ENCODE results near the gene JUN. TPM values are rescaled to one million over a fixed set of nuclear protein-coding genes. Genes with fewer than 3 reads are reported as not detected.

The JUN gene
- total and polyA plus RNA-seq, 2 of the 4 experiments (the other 2 are of a cell fraction): 46.6 to 89.1 TPM

DNA sequence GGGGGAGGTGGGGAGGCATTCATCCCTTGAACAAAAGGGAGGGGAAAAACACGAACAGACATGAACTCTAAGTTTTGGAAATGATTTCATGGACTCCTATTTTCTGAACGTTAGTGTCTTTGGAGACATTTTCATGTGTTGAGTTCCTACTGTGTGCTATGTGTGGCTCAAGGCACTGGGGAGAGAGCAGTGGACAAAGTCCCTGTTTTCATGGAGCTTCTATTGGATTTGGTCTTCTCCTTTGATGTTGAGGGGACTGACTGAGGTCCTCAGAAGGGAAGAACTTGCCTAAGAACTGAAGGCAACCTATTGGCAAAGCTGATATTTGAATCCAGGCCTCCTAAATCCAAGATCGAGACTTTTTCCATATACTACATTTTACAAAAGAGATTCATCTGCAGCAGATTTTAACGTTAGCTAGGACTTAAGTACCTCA lies 30.4 kb downstream of the JUN start:
- peak overlapping the region; percentile 97 for H2BK20ac ChIP-seq (ENCODE audit: low read depth, low read length)
- H2BK5ac ChIP-seq (ENCODE audit: low read depth, low read length, poor library complexity, severe bottlenecking): peak overlapping the region; percentile 96
- in situ Hi-C loops (cut with MboI; ENCODE audit: low sequenced_read_pairs): no loop called here
- peak overlapping the region; percentile 66; the same call in 1 of the 2 replicates for H3K18ac ChIP-seq (ENCODE audit: low read depth, low read length)
- H2AK9ac ChIP-seq (replicated peaks; ENCODE audit: low read depth, low read length, poor library complexity): peak overlapping the region; percentile 0
- peak overlapping the region; percentile 98 for H2BK120ac ChIP-seq (ENCODE audit: low read depth, low read length)
- H4K20me1 ChIP-seq (ENCODE audit: insufficient read depth, low read length): no peaks in the 10 kb centered on the region
- DNase-seq (no peak), ATAC-seq (ENCODE audit: low read depth) (no peak)
- intact Hi-C loops (cut with micrococcal nuclease): no loop called here
- peak overlapping the region; percentile 87 for H3K4ac ChIP-seq (ENCODE audit: low read depth, low read length)
- peak overlapping the region; percentile 34; the same call in 1 of the 2 replicates for H3K23ac ChIP-seq (ENCODE audit: low read depth, low read length)
- H3K56ac ChIP-seq (ENCODE audit: extremely low read depth, insufficient read depth, low read length): no peak overlapping the region
- H4K8ac ChIP-seq (ENCODE audit: low read depth in 2 of 2, low read length in 2 of 2): peak overlapping the region; percentile 71 to 85
- WGBS, 2 experiments (ENCODE audit: extremely low coverage in 2 of 2, insufficient read length in 1 of 2): 87% methylated on average over 3 of the region's 4 CpGs; no CpG with 5 or more reads in 1 of the 2 experiments
- POLR2A ChIA-PET (ENCODE audit: unreplicated experiment): interaction anchor here (1.1 kb wide), 1 partner anchor 10 kb away, joined by 4 read pairs; no protein-coding TSS in a partner anchor
- H3K9me1 ChIP-seq (ENCODE audit: insufficient read depth, low read length): peaks cover 25% of the 10 kb centered on the region
- H2BK15ac ChIP-seq (ENCODE audit: low read depth, low read length): peak overlapping the region; percentile 95
- H3K14ac ChIP-seq (replicated peaks; ENCODE audit: low read depth, low read length): peak overlapping the region; percentile 90
- no peak overlapping the region for H3K9ac ChIP-seq (ENCODE audit: low read depth, low read length)
- BruUV-seq (replicated peaks): no TSS peak
- no peak overlapping the region for H3K4me3 ChIP-seq (ENCODE audit: insufficient read depth, low read depth, low read length)
- peaks cover 29% of the 10 kb centered on the region for H3K4me1 ChIP-seq (ENCODE audit: control insufficient read depth, insufficient read depth, low read length)
- peak overlapping the region; percentile 99 for H4K91ac ChIP-seq (ENCODE audit: insufficient read depth, low read depth, low read length)
- peak overlapping the region; percentile 62 for H4K5ac ChIP-seq (ENCODE audit: low read depth, low read length)
- H3K4me2 ChIP-seq (ENCODE audit: low read depth, low read length): no peak overlapping the region
- no peaks in the 10 kb centered on the region for H3K36me3 ChIP-seq (ENCODE audit: control insufficient read depth, insufficient read depth, low read length)
- H3K27me3 ChIP-seq (ENCODE audit: control insufficient read depth, insufficient read depth, low read length): no peaks in the 10 kb centered on the region
- H3K9me3 ChIP-seq (ENCODE audit: control insufficient read depth, insufficient read depth, low read length): no peaks in the 10 kb centered on the region
- peak overlapping the region; percentile 97 for H2AK5ac ChIP-seq (ENCODE audit: low read depth, low read length)
- dilution Hi-C loops (cut with HindIII; ENCODE audit: low sequenced_read_pairs, unreplicated experiment): no loop called here
- TF ChIP-seq RCOR1 (IDR thresholded peaks at IDR 0.05; ENCODE audit: insufficient replicate concordance, low read length) (no peak), RFX5 (IDR thresholded peaks at IDR 0.05; ENCODE audit: low read depth, low read length) (no peak), CEBPB (IDR thresholded peaks at IDR 0.05; ENCODE audit: low read depth, low read length) (no peak), NFE2L2 (IDR thresholded peaks at IDR 0.05; ENCODE audit: low read depth, low read length) (no peak), FOS (IDR thresholded peaks at IDR 0.05; ENCODE audit: low read depth, low read length) (no peak), SMC3 (IDR thresholded peaks at IDR 0.05; ENCODE audit: low read depth, low read length) (no peak), MAFK (IDR thresholded peaks at IDR 0.05; ENCODE audit: low read depth, low read length) (no peak), ELK1 (IDR thresholded peaks at IDR 0.05; ENCODE audit: borderline replicate concordance, low read depth, low read length) (no peak), MXI1 (IDR thresholded peaks at IDR 0.05; ENCODE audit: borderline replicate concordance, low read depth, low read length) (no peak), BHLHE40 (IDR thresholded peaks at IDR 0.05; ENCODE audit: low read depth, low read length) (no peak)
- TF ChIP-seq, protein P1, sequence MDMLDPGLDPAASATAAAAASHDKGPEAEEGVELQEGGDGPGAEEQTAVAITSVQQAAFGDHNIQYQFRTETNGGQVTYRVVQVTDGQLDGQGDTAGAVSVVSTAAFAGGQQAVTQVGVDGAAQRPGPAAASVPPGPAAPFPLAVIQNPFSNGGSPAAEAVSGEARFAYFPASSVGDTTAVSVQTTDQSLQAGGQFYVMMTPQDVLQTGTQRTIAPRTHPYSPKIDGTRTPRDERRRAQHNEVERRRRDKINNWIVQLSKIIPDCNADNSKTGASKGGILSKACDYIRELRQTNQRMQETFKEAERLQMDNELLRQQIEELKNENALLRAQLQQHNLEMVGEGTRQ (IDR thresholded peaks at IDR 0.05; ENCODE audit: low read depth, low read length): no peak
- H2AFZ ChIP-seq (replicated peaks; ENCODE audit: low read length, poor library complexity): peak overlapping the region; percentile 53
- CTCF ChIA-PET: interaction anchor here (1.4 kb wide), 1 partner anchor 1006 kb away, joined by 3 read pairs; no protein-coding TSS in a partner anchor
- peak overlapping the region; percentile 67 for H3K27ac ChIP-seq (ENCODE audit: insufficient read depth, low read length)
- H3K79me1 ChIP-seq (ENCODE audit: low read depth in 1 of 2, low read length in 2 of 2): peaks cover 0 to 20% of the 10 kb centered on the region in 2 experiments; a peak in 3 of 4 replicates

All from IMR-90 (cell line).